ENCODE data around the gene ZNF783. TPM values are rescaled to one million over a fixed set of nuclear protein-coding genes. Genes with fewer than 3 reads are reported as not detected.

ZNF783 gene
- total RNA-seq, 2 donors from 2014 or later = 5.5 to 8.9 TPM

- no peak overlapping the region for H3K27ac ChIP-seq
- H3K27me3 ChIP-seq = no peaks in the 10 kb centered on the region
- no peak overlapping the region for H3K9ac ChIP-seq (ENCODE audit: low read depth in 2 of 2, low read length in 2 of 2)
- DNase-seq = no peak
- TF ChIP-seq CTCF (IDR thresholded peaks at IDR 0.05) = no peak
- no peaks in the 10 kb centered on the region for H3K9me3 ChIP-seq
- intact Hi-C loops (cut with DNase I) = no loop called here
- H3K4me1 ChIP-seq = no peaks in the 10 kb centered on the region
- no peak overlapping the region for H3K4me3 ChIP-seq
- H3K36me3 ChIP-seq = no peaks in the 10 kb centered on the region
These were observed 60.1 kb downstream of the ZNF783 start for GRCh38 chr7:149321978-149322541.

DNA sequence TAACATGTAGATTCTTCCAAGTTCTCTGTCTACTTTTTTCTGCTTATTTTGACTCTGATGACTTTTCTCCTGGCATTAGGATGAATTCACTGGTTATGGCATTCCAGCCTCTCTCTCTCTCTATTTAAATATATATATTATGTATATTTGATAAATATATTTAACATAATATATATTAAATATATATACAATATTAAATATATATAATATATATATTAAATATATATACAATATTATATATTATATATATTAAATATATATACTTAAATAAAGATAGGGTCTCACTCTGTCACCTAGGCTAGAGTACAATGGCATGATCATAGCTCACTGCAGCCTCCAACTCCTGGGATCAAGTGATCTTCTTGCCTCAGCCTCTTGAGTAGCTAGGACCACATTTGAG, 60.7 kb downstream of the ZNF783 start:
- Histone ChIP-seq H3K9ac (ENCODE audit: low read depth in 2 of 2, low read length in 2 of 2) (no peak overlapping the region), H3K36me3 (no peaks in the 10 kb centered on the region), H3K4me3 (no peak overlapping the region), H3K4me1 (no peaks in the 10 kb centered on the region), H3K9me3 (no peaks in the 10 kb centered on the region), H3K27ac (no peak overlapping the region), H3K27me3 (no peaks in the 10 kb centered on the region)
- TF ChIP-seq CTCF (IDR thresholded peaks at IDR 0.05) = no peak
- no peak for DNase-seq
- intact Hi-C loops (cut with DNase I) = no loop called here

- H3K9ac ChIP-seq (ENCODE audit: low read depth in 2 of 2, low read length in 2 of 2) = no peak overlapping the region
- TF ChIP-seq CTCF (IDR thresholded peaks at IDR 0.05) = no peak
- DNase-seq = no peak
- no peak overlapping the region for H3K27ac ChIP-seq
- H3K9me3 ChIP-seq = no peaks in the 10 kb centered on the region
- H3K27me3 ChIP-seq = no peaks in the 10 kb centered on the region
- no peaks in the 10 kb centered on the region for H3K4me1 ChIP-seq
- no peaks in the 10 kb centered on the region for H3K36me3 ChIP-seq
- no peak overlapping the region for H3K4me3 ChIP-seq
- intact Hi-C loops (cut with DNase I) = no loop called here
These were observed 63.3 kb downstream of the ZNF783 start for GRCh38 chr7:149325248-149325647.

DNA sequence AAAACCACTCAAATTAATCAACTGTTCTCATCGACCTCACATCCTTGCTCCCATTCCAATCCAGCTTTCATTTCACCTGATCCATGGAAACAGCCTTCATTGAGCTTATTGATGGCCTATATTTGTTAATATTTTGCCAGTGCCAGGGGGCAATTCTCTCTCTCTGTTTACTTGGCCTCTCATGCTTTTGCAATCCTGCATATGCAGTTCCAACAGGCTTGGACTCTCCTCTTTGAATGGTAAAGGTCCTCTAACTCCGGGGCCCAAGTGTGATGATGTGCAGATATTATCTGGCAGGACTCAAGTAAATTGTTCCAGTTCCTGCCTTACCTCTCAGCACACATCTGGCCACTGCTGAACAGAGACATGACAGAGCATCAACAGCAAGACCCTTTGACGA, 67.3 kb downstream of the ZNF783 start:
- no peaks in the 10 kb centered on the region for H3K4me1 ChIP-seq
- no peak overlapping the region for H3K9ac ChIP-seq (ENCODE audit: low read depth in 2 of 2, low read length in 2 of 2)
- H3K27ac ChIP-seq = no peak overlapping the region
- intact Hi-C loops (cut with DNase I) = no loop called here
- H3K27me3 ChIP-seq = no peaks in the 10 kb centered on the region
- H3K4me3 ChIP-seq = no peak overlapping the region
- TF ChIP-seq CTCF (IDR thresholded peaks at IDR 0.05) = no peak
- no peaks in the 10 kb centered on the region for H3K9me3 ChIP-seq
- no peaks in the 10 kb centered on the region for H3K36me3 ChIP-seq
- DNase-seq = no peak

- Histone ChIP-seq H3K9ac (ENCODE audit: low read depth in 2 of 2, low read length in 2 of 2) (no peak overlapping the region), H3K4me3 (no peak overlapping the region), H3K36me3 (no peaks in the 10 kb centered on the region), H3K9me3 (no peaks in the 10 kb centered on the region), H3K4me1 (no peaks in the 10 kb centered on the region), H3K27me3 (no peaks in the 10 kb centered on the region), H3K27ac (no peak overlapping the region)
- intact Hi-C loops (cut with DNase I) = no loop called here
- no peak for DNase-seq
- no peak for TF ChIP-seq CTCF (IDR thresholded peaks at IDR 0.05)
These were observed 67.9 kb downstream of the ZNF783 start for GRCh38 chr7:149329766-149330334.

All from colonic mucosa (tissue), 4 donors.